ENCODE data around the gene RASSF3.

The RASSF3 gene

DNA sequence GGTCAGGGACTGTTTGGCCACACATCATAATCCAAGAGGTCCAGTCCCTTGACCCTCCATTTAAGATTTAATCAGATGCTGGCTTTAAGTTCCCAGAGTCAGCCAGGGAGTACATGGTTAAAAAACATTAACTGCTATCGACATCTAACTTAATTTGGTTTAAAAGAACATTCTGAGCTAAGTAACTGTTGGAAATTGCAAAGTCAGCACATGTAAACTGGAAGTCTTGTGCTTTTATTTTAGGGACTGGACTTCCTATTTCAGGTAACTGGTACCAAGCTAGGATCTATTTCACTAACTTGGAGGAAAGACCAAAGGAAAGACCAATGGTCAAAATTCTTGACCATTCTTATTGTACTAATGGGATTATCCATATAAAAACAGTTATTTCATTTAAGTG, 108.4 kb downstream of the RASSF3 start:
- FAIRE-seq (no peak), DNase-seq (ENCODE audit: insufficient read length, low spot score) (no peak)

DNA sequence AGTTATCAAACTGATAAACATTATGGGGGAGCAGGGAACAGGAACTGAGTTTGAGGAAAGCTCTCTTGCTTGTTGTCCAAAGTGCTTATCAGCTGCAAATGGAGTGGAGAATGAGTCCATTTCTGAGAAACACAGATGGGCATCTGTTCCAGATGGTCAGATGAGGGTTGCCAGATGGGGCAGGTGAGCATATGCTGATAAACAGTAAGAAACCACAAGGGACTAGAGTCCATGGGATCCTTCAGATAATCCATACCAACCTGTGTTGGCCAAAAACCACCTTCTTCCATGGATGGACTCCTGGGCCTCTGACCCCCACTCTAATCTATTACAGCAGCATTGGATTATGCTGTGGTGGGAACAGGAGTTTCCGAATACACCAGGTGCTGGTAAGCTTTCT, 110.6 kb downstream of the RASSF3 start:
- no peak for DNase-seq (ENCODE audit: insufficient read length, low spot score)
- no peak for FAIRE-seq

DNA sequence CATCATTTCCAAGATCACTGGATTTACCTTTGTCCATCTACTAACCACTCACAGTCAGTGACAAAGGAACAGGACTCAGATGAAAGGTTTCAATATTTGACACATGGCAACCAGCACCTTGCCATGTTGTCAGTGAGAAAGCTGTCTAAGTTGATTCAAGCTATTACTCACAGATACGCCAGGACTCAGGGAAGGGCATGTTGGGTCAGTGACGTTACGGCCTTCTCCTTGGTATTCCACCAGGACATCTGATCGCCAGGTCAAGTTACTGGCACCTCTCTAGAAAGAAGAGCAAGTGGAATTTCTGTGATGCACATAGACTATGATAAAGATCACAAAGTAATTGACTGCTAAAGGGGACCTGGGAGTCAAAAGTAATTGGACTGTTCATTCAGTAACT, 112.5 kb downstream of the RASSF3 start:
- FAIRE-seq = no peak
- DNase-seq (ENCODE audit: insufficient read length, low spot score) = no peak

DNA sequence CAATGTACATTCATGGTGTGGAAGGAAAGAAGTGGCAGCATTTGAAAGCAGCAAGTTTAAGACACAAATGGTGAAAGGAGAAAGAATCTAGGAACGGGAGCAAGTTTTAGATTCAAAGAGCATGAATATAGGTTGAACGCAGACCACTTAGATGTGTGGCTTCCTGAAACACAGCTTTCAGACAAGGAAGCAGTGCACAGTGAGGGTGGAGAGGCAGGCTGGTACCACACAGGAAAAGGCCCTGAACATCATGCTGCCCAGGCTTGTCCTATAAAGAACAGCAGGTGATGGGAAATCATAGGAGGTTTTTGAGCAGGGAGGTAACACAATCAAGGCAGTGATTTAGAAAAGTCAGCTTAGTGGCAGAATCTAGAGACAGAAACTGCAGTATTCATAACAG, 113.3 kb downstream of the RASSF3 start:
- no peak for FAIRE-seq
- DNase-seq (ENCODE audit: insufficient read length, low spot score) = no peak

DNA sequence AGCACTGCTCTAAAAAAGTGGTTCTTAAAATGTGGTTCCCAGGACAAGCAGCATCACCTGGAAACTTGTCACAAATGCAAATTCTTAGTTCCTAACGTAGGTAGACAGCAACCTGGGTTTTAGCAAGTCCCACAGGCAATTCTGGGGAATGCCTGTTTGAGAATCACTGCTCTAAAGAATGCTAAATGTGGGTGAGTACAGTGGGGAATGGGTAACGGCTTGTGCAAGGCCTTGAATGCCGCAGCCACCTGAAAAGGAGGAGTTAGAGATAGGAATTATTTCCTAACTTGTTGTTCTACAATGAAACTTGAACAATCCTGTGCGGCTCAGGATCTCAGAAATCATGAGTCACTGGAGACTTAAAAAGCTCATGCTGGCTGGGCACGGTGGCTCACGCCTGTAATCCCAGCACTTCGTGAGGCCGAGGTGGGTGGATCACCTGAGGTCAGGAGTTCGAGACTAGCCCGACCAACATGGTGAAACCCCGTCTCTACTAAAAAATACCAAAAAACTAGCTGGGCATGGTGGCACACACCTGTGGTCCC, 114.0 kb downstream of the RASSF3 start:
- no peak for DNase-seq (ENCODE audit: insufficient read length, low spot score)

DNA sequence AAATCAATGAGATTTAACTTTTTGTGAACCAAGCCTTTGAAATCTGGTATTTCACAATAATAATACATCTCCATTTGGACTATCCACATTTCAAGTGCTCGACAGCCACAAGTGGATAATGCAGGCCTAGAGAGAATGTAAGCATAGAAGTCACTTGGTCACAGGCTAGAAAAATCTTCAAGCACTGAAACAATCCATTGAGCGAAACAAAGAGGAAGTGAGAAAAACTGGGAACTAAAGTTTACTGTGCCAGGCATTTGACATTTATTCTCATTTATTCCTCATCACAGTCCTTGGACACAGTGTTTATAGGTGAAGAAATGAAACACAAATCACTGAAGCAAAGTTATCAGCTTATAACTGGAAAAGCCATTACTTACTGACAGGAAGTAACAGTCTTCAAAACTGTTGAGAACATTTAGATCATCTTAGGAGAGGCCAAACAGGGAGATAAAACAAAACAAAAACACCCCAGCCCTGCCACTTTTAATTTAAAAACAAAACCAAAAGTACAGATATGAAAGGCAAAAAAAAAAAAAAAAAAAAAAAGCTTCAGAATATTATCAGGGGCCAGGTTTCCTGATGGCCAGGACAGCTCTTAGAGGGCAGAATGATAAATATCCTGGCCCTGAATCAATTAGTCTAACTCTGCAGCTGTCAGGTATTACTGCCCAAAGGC, 119.8 kb downstream of the RASSF3 start:
- peak; percentile 9 for DNase-seq (ENCODE audit: insufficient read length, low spot score)
- FAIRE-seq = peak; percentile 26

More for the DNA sequence above, 114.0 kb downstream of the RASSF3 start:
- no peak for FAIRE-seq

DNA sequence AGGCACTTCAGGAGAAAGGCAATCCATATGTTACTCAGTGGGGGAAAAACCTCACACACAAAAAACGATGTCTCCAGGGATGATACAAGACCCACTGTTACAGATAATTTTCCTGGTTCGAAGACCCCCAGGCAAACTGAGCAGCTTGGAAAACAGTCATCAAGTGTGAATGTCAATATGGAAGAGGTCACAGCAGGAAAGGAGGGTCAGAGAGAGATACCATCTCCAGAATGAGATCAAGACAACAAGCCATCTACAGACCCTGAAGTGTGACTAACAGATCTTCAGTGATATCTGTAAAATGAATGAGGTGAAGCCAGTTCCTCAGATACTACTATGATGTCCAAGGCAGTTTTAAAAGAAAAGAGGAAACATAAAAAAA, 120.3 kb downstream of the RASSF3 start:
- no peak for DNase-seq (ENCODE audit: insufficient read length, low spot score)
- peak; percentile 47 for FAIRE-seq

DNA sequence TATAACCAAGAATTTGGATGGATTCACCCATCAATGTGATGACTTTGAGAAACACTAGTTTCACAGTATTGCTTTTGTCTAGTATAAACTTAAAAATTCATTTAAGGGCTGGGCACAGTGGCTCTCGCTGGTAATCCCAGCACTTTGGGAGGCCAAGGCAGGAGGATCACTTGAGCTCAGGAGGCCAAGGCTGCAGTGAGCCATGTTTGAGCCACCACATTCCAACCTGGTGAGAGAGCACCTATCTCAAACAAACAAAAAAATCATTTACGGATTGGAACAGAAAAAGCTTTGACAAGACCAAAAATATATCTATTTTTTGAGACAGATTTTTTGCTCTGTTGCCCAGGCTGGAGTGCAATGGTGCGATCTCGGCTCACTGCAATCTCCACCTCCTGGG, 121.4 kb downstream of the RASSF3 start:
- DNase-seq (ENCODE audit: insufficient read length, low spot score) = no peak
- no peak for FAIRE-seq

DNA sequence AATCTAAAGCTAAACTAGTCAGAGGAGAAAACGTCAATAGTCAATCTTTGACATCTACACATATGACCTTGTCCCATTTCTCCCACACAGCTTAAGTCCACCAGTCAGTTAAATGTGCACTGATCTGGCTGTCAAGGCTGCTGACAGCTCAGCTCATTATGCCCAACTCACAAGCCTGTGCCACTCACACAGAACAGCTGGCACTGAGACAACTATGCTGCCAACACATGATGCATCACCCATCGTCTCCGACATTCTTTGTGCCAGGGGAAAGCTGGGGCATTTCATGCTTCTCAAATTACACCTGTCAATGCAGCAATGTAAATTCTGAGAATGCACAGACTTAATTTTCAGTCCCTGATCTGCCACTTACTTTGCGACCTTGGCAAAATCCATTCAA, 123.6 kb downstream of the RASSF3 start:
- FAIRE-seq = no peak
- no peak for DNase-seq (ENCODE audit: insufficient read length, low spot score)

DNA sequence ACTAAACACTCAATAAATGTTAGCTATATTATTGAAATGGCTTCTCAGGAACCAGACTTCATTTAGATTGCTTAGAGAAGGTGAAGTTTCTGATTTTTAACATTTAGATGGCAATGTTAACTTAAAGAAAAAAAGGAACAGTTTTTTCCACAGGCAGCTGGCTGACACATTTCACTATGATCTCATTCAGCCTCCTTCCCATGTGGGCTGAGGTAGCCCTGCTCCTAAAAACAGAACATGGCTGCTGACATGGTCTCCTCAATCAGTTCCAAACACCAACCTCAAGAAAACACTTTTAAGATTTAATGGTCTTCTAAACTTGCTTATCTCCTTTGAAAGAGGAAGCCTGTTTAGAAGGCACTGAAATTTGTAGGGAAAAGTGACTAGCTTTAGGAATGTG, 125.1 kb downstream of the RASSF3 start:
- DNase-seq (ENCODE audit: insufficient read length, low spot score) (no peak), FAIRE-seq (no peak)

DNA sequence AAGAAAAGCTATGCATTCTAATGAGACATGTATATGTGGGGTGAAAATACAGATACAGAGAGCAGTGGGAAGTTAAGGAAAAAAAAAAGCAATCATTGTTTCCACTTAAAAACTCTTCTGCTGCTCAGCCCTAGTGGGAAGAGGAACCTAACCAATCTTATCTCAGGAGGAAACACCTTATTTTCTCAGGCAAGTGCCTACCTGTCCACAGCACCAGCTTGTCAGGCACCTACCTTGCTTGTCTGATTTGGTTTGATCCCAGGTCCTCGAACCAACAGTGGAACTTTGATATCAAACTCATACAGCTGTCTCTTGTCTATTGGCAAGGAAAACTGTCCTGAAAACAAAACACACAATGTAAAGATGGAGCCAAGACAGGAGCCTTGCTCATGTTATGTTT, 126.5 kb downstream of the RASSF3 start:
- FAIRE-seq = no peak
- DNase-seq (ENCODE audit: insufficient read length, low spot score) = no peak

DNA sequence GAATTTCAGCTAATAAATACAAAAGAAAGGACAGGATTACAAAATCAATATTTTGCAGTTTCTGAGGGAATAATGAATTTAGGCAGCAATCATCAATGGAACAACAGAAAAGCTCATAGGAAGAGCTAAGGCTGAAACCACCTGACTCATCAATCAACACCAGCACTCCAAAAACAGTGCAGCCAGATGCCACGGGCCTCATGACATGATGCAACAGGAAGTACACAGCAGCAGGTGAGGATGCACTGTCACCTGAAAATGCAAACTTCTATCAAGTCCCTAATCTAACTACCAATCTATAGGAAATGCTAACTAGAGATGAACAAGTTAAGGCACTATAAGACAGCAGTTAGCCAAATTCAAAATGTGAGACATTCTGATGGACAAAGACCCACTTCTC, 127.2 kb downstream of the RASSF3 start:
- FAIRE-seq (no peak), DNase-seq (ENCODE audit: insufficient read length, low spot score) (no peak)

DNA sequence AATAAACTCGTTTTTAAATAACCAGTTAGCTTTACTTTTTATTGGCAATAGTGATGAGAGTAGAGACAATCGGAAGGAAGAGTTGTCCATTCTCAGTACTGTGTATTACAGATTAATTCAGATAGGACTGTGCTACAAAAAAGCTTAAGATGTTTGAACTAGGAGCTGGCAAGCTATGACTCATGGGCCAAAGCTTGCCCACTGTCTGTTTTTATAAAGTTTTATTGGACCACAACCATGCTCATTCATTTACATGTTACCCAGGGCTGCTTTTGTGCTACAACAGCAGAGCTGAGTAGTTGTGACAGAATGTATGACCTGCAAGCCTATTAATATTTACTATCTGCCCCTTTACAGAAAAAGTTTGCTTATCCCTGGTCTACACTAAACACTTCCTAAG, 129.5 kb downstream of the RASSF3 start:
- no peak for FAIRE-seq

DNA sequence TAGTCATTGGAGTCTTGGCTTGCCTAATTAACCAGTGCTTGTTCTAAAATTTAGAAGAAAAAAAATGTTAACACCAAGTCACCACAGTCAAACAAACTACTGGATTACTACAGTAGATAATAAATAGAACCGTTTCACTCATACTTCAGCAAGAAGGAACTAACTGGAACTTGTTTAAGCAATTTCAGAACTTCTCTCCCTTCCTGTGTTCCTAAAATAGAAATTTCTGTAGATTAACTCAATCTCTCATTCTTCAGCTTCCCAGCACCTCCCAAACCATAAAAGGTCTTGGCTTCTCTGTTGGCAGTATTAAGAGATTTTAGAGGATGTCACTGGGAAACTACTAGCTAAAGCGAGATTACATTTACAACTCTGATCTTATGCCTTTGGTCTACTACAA, 130.4 kb downstream of the RASSF3 start:
- no peak for FAIRE-seq
- no peak for DNase-seq (ENCODE audit: insufficient read length, low spot score)

More for the DNA sequence above, 129.5 kb downstream of the RASSF3 start:
- no peak for DNase-seq (ENCODE audit: insufficient read length, low spot score)

DNA sequence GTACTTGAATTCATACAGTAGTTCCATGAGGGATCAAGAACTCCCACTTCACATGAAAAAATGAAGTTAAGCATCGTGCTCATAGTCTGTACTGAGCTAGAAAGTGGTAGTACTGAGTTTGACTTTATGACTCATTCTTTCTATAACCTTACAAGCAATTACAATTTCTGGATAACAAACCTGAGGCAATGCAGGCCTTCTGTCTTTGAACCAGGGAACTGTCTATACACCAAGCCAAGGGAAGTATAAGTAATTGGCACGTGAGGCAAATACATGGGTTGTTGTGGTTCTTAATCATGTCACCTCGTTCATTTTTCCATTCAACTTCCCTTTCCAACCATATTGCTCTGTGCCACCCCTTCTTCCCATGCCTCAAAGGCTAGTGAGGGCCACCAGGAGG, 132.1 kb downstream of the RASSF3 start:
- DNase-seq (ENCODE audit: insufficient read length, low spot score) = no peak
- FAIRE-seq = no peak

DNA sequence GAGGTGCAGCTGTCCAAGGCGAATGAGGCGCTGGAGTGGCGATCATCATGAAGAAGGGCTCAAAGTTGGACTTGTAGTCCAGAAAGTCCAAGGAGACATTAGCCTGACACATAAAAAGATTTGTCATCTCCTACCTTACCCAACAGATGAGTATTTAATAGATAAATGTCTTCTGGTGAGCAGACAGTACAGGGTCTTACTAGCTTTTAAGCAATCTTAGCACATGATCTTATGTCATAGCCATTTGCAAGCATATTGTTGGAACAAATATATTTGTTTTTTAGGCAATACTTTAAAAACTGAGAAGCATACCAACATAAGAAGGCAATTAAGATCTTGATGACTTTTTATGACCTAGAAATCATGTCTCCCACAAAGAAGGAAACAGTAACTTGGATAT, 132.9 kb downstream of the RASSF3 start:
- FAIRE-seq (no peak), DNase-seq (ENCODE audit: insufficient read length, low spot score) (no peak)

DNA sequence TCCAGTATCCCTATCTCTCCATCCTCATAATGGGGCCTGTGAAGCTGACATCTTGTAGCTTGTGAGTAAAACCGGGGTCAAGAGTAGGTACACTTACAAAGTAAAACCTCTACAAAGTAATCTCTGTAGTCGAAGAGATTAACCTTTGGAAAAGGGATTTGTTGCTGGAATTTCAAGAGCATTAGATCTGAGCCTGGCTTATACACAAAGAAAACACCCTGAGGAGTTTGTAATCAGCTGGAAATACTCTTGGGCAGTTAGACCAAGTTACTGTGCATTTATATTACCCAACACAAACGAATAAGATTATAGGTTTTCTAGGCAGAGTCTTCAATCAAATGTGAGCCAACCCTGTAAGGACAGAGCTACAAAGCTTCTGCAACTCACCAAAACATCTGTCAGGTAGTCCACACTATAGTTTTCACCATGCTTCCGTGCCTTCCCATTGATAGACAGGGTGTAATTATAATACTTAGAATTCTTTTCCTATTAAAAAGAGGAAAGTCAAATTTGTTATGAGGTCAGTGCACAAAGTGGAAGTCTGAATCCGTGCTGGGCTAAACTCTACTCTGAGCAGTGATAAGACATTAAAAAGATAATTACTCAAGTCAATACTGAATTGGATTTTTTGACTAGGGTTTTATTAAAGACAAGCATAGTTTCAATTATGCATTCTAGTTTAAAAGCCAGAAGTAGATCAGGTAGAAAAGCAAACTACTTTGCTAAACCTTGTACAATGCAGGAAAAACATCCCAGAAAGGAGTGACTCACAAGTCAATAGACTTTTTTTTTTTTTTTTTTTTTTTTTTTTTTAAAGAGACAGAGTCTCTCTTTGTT, 134.3 kb downstream of the RASSF3 start:
- no peak for FAIRE-seq
- no peak for DNase-seq (ENCODE audit: insufficient read length, low spot score)

DNA sequence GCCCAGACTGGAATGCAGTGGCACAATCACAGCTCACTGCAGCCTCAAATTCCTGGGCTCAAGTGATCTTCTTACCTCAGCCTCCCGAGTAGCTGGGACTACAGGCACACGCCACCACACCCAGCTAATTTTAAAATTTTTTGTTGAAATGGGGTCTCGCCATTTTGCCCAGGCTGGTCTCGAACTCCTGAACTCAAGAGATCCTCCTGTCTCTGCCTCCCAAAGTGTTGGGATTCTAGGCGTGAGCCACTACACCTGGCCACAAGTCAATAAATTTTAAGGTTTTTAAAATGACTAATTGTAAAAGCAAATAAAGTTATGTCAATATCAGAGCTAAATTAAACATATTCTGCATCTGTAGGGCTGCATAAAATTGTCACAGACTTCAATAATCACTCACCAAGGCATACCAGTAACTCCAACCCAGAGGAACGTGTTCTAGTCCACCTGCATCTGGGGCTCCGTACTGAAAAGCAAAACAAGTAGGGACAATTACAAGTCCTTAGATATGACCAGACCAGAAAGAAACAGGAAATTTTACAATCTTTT, 135.0 kb downstream of the RASSF3 start:
- no peak for DNase-seq (ENCODE audit: insufficient read length, low spot score)
- FAIRE-seq = no peak

DNA sequence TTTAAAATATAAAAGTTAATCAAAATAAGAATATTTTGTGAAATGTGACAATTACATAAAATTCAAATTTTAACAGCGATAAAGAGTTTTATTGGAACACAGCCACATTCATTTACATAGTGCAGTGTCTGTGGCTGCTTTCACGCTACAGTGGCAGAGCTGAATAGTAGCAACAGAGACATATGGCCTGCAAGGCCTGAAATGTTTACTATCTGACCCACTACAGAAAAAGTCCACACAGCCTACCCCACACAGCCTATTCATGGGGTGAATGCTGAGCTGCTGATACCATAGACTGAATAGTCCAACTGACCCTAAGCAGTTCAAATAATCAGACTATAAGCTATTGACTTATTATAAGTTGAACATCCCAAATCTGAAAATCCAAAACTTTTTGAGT, 135.7 kb downstream of the RASSF3 start:
- FAIRE-seq = no peak
- no peak for DNase-seq (ENCODE audit: insufficient read length, low spot score)

DNA sequence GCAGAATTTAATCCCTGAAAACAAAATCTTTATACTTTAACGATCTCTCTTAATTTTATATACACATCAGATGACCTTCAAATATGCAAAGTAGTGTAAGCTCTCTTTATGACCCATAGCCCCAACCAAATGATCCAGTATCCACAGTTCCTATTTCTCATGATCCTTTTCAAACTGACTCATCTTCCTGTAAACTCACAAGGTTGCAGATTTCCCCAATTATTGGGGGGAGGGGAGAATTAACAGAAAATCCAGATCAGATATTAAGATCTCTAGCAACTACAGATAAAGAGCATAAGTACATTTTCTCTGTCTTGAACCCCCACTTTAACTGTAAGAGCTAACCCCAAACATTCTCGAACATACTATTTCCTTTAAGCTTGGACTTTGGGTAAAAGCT, 136.4 kb downstream of the RASSF3 start:
- DNase-seq (ENCODE audit: insufficient read length, low spot score) = no peak

More for the DNA sequence above, 136.4 kb downstream of the RASSF3 start:
- FAIRE-seq = no peak
